K562 (cell line): Measurements from ENCODE around the gene SPRR3. TPM values are rescaled to one million over a fixed set of nuclear protein-coding genes. Genes with fewer than 3 reads are reported as not detected.

Source experiments
- ELF2 ChIP-seq: fragments of 250-450 bp; sonication (Bioruptor Pico); IDR thresholded peaks from 2 replicates; pipeline ENCODE4 v1.5.0; 2021; ENCODE audit warnings: mild to moderate bottlenecking
- GABPB1 ChIP-seq: sonication (generic); formaldehyde crosslinking; IDR thresholded peaks from 2 replicates; pipeline ENCODE4 v1.8.0; 2022; ENCODE audit warnings: mild to moderate bottlenecking, missing genetic modification reagents
- ID3 ChIP-seq, 2 experiments: fragments of 250-450 bp in 1 of 2; fragments of 450-650 bp in 1 of 2; sonication (Bioruptor Pico) in 1 of 2; IDR thresholded peaks; 2 replicates each; pipeline versions ENCODE4 v1.6.1 to v1.8.0; 2016 to 2021; ENCODE audit warnings: mild to moderate bottlenecking in 2 of 2, moderate library complexity in 2 of 2, missing compliant biosample characterization in 1 of 2, missing genetic modification characterization in 1 of 2
- SFPQ ChIP-seq: fragments of 200-400 bp; formaldehyde crosslinking; IDR thresholded peaks from 2 replicates; pipeline ENCODE4 v1.6.1; 2017; ENCODE audit warnings: mild to moderate bottlenecking, low read depth, low read length, moderate library complexity
- TCFL5 ChIP-seq: fragments of 250-450 bp; sonication (Bioruptor Pico); conservative IDR thresholded peaks from 2 replicates; pipeline ENCODE4 v1.6.1; 2021; ENCODE audit warnings: mild to moderate bottlenecking, moderate library complexity, matching md5 sums
- U2AF2 ChIP-seq: fragments of 200-400 bp; formaldehyde crosslinking; optimal IDR thresholded peaks from 2 replicates; pipeline ENCODE3; 2017; ENCODE audit warnings: low read depth, mild to moderate bottlenecking, low read length
- ZNF197 ChIP-seq: fragments of 200-800 bp; sonication (Bioruptor generic); IDR thresholded peaks from 2 replicates; pipeline ENCODE4 v1.6.1; 2016; ENCODE audit warnings: low read depth, missing genetic modification characterization, missing compliant biosample characterization
- ZNF407 ChIP-seq: fragments of 450-650 bp; IDR thresholded peaks from 2 replicates; pipeline ENCODE4 v1.6.1; 2016; ENCODE audit warnings: low read depth
- ZNF431 ChIP-seq: sonication (generic); formaldehyde crosslinking; IDR thresholded peaks from 2 replicates; pipeline ENCODE4 v1.8.0; 2022; ENCODE audit warnings: mild to moderate bottlenecking, missing genetic modification reagents
- ZNF639 ChIP-seq, 2 experiments: fragments of 200-800 bp in 1 of 2; sonication (Bioruptor generic) in 1 of 2; sonication (generic) in 1 of 2; formaldehyde crosslinking in 1 of 2; IDR thresholded peaks in 1 of 2; conservative IDR thresholded peaks in 1 of 2; 2 replicates each; pipeline versions ENCODE4 v1.5.0 to v1.6.1; 2016 to 2020; ENCODE audit warnings: missing compliant biosample characterization in 1 of 2, missing genetic modification characterization in 1 of 2, missing genetic modification reagents in 1 of 2
- polyA plus RNA-seq, 8 experiments: library from polyadenylated mRNA; depleted of rRNA in 4 of 8; stranded (reverse) in 5 of 8; unstranded in 3 of 8; fragments of >200 nt; fragmentation: Nextera tagmentation in 2 of 8; fragmentation: Illumina TruSeq in 1 of 8; extraction: Ambion mirVana in 2 of 8; extraction: Trizol in 1 of 8; gene quantifications; 2 replicates each; pipeline versions ENCODE4 v1.2.1 to v1.2.3, GENCODE V29; 2011 to 2014; ENCODE audit warnings: inconsistent platforms in 1 of 8, missing spikeins in 1 of 8
- total RNA-seq, 7 experiments: library from RNA; depleted of rRNA in 6 of 7; stranded (reverse); fragments of >200 nt in 6 of 7; fragmentation: Illumina TruSeq in 2 of 7; extraction: Trizol in 2 of 7; gene quantifications; 2 replicates each; pipeline versions ENCODE4 v1.2.1 to v1.2.3, GENCODE V29; 2011 to 2021; ENCODE audit warnings: low replicate concordance in 1 of 7

The SPRR3 gene
- total and polyA plus RNA-seq, 9 of the 15 experiments (the other 6 are each of a cell fraction or from before 2014, with no cell fraction given): not detected

- TF ChIP-seq ZNF407 (no peak), GABPB1 (CRISPR knock-in tag) (no peak), SFPQ (no peak), ZNF197 (no peak), U2AF2 (no peak), ELF2 (CRISPR knock-in tag) (no peak), ZNF431 (CRISPR knock-in tag) (no peak), ZNF639 (CRISPR knock-in tag; conservative IDR thresholded peaks at IDR 0.05 in 1 of 2, IDR thresholded peaks at IDR 0.05 in 1 of 2) (no peak), ID3 (CRISPR knock-in tag; IDR thresholded peaks at IDR 0.05) (no peak), ID3 (tag; IDR thresholded peaks at IDR 0.05) (no peak), TCFL5 (CRISPR knock-in tag) (no peak)
These were observed 40.2 kb upstream of the SPRR3 start (continued) for GRCh38 chr1:152961226-152961891.
